CD1c-positive myeloid dendritic cell (primary cell): Measurements from ENCODE around the gene CLASP2.
"Not testable (repeated sequence)": the region's sequence is repeated elsewhere in the genome, so short reads cannot be mapped to it uniquely, and the experiment has no call there.

Experiments
- DNase-seq: peaks from one replicate; pipeline ENCODE4 v3.0.0-alpha.2; 2016; ENCODE audit errors: extremely low spot score

The CLASP2 gene

DNA sequence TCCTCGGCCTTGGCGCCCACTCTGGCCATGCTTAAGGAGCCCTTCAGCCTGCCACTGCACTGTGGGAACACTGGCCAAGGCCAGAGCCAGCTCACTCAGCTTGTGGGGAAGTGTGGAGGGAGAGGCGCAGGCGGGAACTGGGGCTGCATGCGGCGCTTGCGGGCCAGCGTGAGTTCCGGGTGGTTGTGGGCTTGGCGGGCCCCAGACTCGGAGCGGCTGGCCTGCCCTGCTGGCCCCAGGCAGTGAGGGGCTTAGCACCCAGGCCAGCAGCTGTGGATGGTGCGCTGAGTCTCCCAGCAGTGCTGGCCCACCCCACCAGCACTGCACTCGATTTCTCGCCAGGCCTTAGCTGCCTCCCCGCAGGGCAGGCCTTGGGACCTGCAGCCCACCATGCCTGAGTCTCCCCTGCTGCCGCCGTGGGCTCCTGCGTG lies 264.7 kb downstream of the CLASP2 start:
- no peak for DNase-seq

DNA sequence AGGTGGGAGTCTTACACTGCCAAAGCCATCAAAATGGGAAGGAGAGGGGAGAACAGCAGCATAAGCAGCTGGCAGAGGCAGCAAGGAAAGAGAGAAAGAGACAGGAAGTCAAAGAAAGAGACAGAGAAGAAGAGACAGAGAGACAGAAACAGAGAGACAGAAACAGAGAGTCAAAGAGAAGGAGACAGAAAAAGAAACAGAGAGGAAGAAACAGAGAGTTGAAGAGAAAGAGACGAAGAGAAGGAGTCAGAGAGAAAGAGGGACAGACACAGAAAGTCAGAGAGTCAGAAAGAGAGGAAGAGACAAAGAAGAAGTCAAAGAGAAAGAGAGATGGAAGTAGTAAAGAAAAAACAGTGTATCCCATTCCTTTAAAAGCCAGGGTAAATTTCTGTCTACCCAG lies 266.1 kb downstream of the CLASP2 start:
- DNase-seq = not testable (repeated sequence)

DNA sequence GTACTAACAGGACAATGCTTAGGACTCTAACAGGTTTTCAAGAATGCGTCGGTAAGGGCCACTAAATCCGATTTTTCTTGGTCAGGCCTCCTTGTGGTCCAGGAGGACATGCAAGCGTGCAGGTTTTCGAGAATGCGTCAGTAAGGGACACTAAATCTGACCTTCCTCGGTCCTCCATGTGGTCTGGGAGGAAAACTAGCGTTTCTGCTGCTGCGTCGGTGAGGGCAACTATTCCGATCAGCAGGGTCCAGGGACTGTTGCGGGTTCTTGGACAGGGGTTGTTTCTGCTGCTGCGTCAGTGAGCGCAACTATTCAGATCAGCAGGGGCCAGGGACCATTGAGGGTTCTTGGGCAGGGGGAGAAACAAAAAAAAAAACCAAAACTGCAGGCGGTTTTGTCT lies 270.1 kb downstream of the CLASP2 start:
- no peak for DNase-seq

DNA sequence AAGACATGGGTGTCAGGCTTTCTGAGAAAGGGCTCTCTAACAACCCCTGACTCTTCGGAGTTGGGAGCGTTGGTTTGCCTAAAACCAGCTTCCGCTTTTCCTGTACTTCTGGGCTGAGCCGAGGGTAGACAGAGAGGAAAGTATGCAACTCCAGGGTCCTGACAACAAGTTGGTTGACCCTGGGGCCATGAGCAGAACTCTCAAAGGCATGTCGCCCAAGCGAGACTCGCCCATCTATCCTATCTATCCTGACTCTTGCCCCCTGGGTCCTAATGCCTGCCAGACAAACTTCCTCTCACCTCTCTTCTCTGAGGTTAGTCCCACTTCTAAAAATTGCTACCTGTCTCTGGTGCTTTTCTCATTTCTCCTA lies 270.8 kb downstream of the CLASP2 start:
- not testable (repeated sequence) for DNase-seq
